ENCODE results near the gene NAP1L1. TPM values are rescaled to one million over a fixed set of nuclear protein-coding genes. Genes with fewer than 3 reads are reported as not detected.

The NAP1L1 gene
- total and polyA plus RNA-seq, 2 experiments from 2014 or later = 180 to 190 TPM

GRCh38 chr12:76008428-76008827 is 76.1 kb downstream of the NAP1L1 start:
- 97 to 100% methylated on average over 3 of the region's 3 CpGs for WGBS, 2 experiments (ENCODE audit: low coverage in 1 of 2, low lambda C conversion rate in 2 of 2, missing lambda C conversion rate in 2 of 2)
- Histone ChIP-seq H3K27me3 (replicated peaks; ENCODE audit: insufficient read depth) (no peaks in the 10 kb centered on the region), H3K79me2 (ENCODE audit: insufficient read depth) (no peaks in the 10 kb centered on the region), H3K9me2 (ENCODE audit: insufficient read depth) (no peaks in the 10 kb centered on the region), H3F3A (ENCODE audit: insufficient read depth) (peaks cover 18% of the 10 kb centered on the region), H3K9ac (no peak overlapping the region), H3K36me3 (ENCODE audit: low read depth) (no peaks in the 10 kb centered on the region), H4K20me1 (ENCODE audit: insufficient read depth) (no peaks in the 10 kb centered on the region), H3K4me1 (ENCODE audit: insufficient read depth) (peaks cover 12% of the 10 kb centered on the region), H3K9me3 (ENCODE audit: low read depth) (no peaks in the 10 kb centered on the region), H2AFZ (no peak overlapping the region), H3K27ac (no peak overlapping the region), H3K4me2 (ENCODE audit: unreplicated experiment) (no peak overlapping the region), H3K4me3 (no peak overlapping the region)
- in situ Hi-C loops (cut with MboI) = no loop called here
- TF ChIP-seq EZH2 (IDR thresholded peaks at IDR 0.05; ENCODE audit: insufficient read depth, poor library complexity, severe bottlenecking) = no peak
- no peak for TF ChIP-seq EZH2phosphoT487 (IDR thresholded peaks at IDR 0.05; ENCODE audit: insufficient read depth, low read depth)
- no peak for DNase-seq

- Histone ChIP-seq H3K4me1 (ENCODE audit: insufficient read depth) (peaks cover 12% of the 10 kb centered on the region), H3K9me2 (ENCODE audit: insufficient read depth) (no peaks in the 10 kb centered on the region), H3K27me3 (replicated peaks; ENCODE audit: insufficient read depth) (no peaks in the 10 kb centered on the region), H3K27ac (no peak overlapping the region), H3K4me3 (no peak overlapping the region), H3K36me3 (ENCODE audit: low read depth) (no peaks in the 10 kb centered on the region), H3K4me2 (ENCODE audit: unreplicated experiment) (no peak overlapping the region), H3K9me3 (ENCODE audit: low read depth) (no peaks in the 10 kb centered on the region), H3F3A (ENCODE audit: insufficient read depth) (peaks cover 18% of the 10 kb centered on the region), H3K9ac (no peak overlapping the region), H2AFZ (no peak overlapping the region), H4K20me1 (ENCODE audit: insufficient read depth) (no peaks in the 10 kb centered on the region), H3K79me2 (ENCODE audit: insufficient read depth) (no peaks in the 10 kb centered on the region)
- no peak for TF ChIP-seq EZH2 (IDR thresholded peaks at IDR 0.05; ENCODE audit: insufficient read depth, poor library complexity, severe bottlenecking)
- TF ChIP-seq EZH2phosphoT487 (IDR thresholded peaks at IDR 0.05; ENCODE audit: insufficient read depth, low read depth) = no peak
- in situ Hi-C loops (cut with MboI) = no loop called here
- no peak for DNase-seq
- 93 to 96% methylated on average over 8 of the region's 8 CpGs for WGBS, 2 experiments (ENCODE audit: low coverage in 1 of 2, low lambda C conversion rate in 2 of 2, missing lambda C conversion rate in 2 of 2)
Observed at GRCh38 chr12:76007640-76008039, 76.8 kb downstream of the NAP1L1 start.

GRCh38 chr12:76006028-76006925 is 78.2 kb downstream of the NAP1L1 start:
- Histone ChIP-seq H3F3A (ENCODE audit: insufficient read depth) (peaks cover 18% of the 10 kb centered on the region), H3K4me3 (no peak overlapping the region), H3K4me1 (ENCODE audit: insufficient read depth) (peaks cover 12% of the 10 kb centered on the region), H4K20me1 (ENCODE audit: insufficient read depth) (no peaks in the 10 kb centered on the region), H3K79me2 (ENCODE audit: insufficient read depth) (no peaks in the 10 kb centered on the region), H3K9me2 (ENCODE audit: insufficient read depth) (no peaks in the 10 kb centered on the region), H3K36me3 (ENCODE audit: low read depth) (no peaks in the 10 kb centered on the region), H3K27me3 (replicated peaks; ENCODE audit: insufficient read depth) (no peaks in the 10 kb centered on the region), H3K4me2 (ENCODE audit: unreplicated experiment) (no peak overlapping the region), H2AFZ (no peak overlapping the region), H3K27ac (no peak overlapping the region), H3K9ac (no peak overlapping the region), H3K9me3 (ENCODE audit: low read depth) (no peaks in the 10 kb centered on the region)
- no peak for DNase-seq
- in situ Hi-C loops (cut with MboI) = no loop called here
- TF ChIP-seq EZH2 (IDR thresholded peaks at IDR 0.05; ENCODE audit: insufficient read depth, poor library complexity, severe bottlenecking) (no peak), EZH2phosphoT487 (IDR thresholded peaks at IDR 0.05; ENCODE audit: insufficient read depth, low read depth) (no peak)
- WGBS, 2 experiments (ENCODE audit: low coverage in 1 of 2, low lambda C conversion rate in 2 of 2, missing lambda C conversion rate in 2 of 2) = 86% methylated on average over 9 of the region's 9 CpGs

GRCh38 chr12:76003355-76003638 is 81.2 kb downstream of the NAP1L1 start:
- no peak overlapping the region for H3K27ac ChIP-seq
- H4K20me1 ChIP-seq (ENCODE audit: insufficient read depth) = no peaks in the 10 kb centered on the region
- 79 to 81% methylated on average over 2 of the region's 2 CpGs for WGBS, 2 experiments (ENCODE audit: low coverage in 1 of 2, low lambda C conversion rate in 2 of 2, missing lambda C conversion rate in 2 of 2)
- H2AFZ ChIP-seq = no peak overlapping the region
- no peak overlapping the region for H3K4me3 ChIP-seq
- no peak for DNase-seq
- H3K4me2 ChIP-seq (ENCODE audit: unreplicated experiment) = no peak overlapping the region
- no peak overlapping the region for H3K9ac ChIP-seq
- no peaks in the 10 kb centered on the region for H3K79me2 ChIP-seq (ENCODE audit: insufficient read depth)
- in situ Hi-C loops (cut with MboI) = no loop called here
- no peaks in the 10 kb centered on the region for H3K9me3 ChIP-seq (ENCODE audit: low read depth)
- peaks cover 16% of the 10 kb centered on the region for H3K4me1 ChIP-seq (ENCODE audit: insufficient read depth)
- no peaks in the 10 kb centered on the region for H3K36me3 ChIP-seq (ENCODE audit: low read depth)
- H3K27me3 ChIP-seq (replicated peaks; ENCODE audit: insufficient read depth) = no peaks in the 10 kb centered on the region
- H3K9me2 ChIP-seq (ENCODE audit: insufficient read depth) = no peaks in the 10 kb centered on the region
- no peak for TF ChIP-seq EZH2phosphoT487 (IDR thresholded peaks at IDR 0.05; ENCODE audit: insufficient read depth, low read depth)
- no peak for TF ChIP-seq EZH2 (IDR thresholded peaks at IDR 0.05; ENCODE audit: insufficient read depth, poor library complexity, severe bottlenecking)
- H3F3A ChIP-seq (ENCODE audit: insufficient read depth) = peaks cover 23% of the 10 kb centered on the region

Measured in GM23248 (cell line).